Right atrium auricular region (tissue), 2 donors: ENCODE measurements around the gene PKD1L1. TPM values are rescaled to one million over a fixed set of nuclear protein-coding genes. Genes with fewer than 3 reads are reported as not detected.

Source experiments
- DNase-seq: peaks from one replicate; pipeline ENCODE4 v3.0.0-alpha.2; 2019; ENCODE audit warnings: low spot score
- H3K27ac ChIP-seq, 2 donors: fragments of 200-600 bp; sonication (generic); 1 replicate in 1 of 2; 2 replicates in 1 of 2; pipeline ENCODE4 v1.5.1; 2016 to 2019
- H3K27me3 ChIP-seq, 2 donors: fragments of 200-600 bp; sonication (generic); one replicate each; pipeline versions ENCODE4 v1.5.1 to v1.6.0; 2017 to 2019
- H3K36me3 ChIP-seq: fragments of 200-600 bp; sonication (generic); one replicate; pipeline ENCODE4 v1.5.1; 2016
- H3K4me1 ChIP-seq, 2 donors: fragments of 200-600 bp; sonication (generic); one replicate each; pipeline versions ENCODE4 v1.5.1 to v1.6.0; 2017 to 2019
- H3K4me3 ChIP-seq, 2 donors: fragments of 200-600 bp; sonication (generic); 1 replicate in 1 of 2; 2 replicates in 1 of 2; pipeline ENCODE4 v1.5.1; 2017 to 2019; ENCODE audit warnings: mild to moderate bottlenecking in 1 of 2, moderate library complexity in 1 of 2
- H3K9me3 ChIP-seq, 2 donors: fragments of 200-600 bp; sonication (generic); one replicate each; pipeline ENCODE4 v1.5.1; 2019
- total RNA-seq, 2 donors: library from RNA; depleted of rRNA; stranded (reverse); fragments of >200 nt; gene quantifications; one replicate each; pipeline ENCODE4 v1.1.0, GENCODE V29; 2016
- TF ChIP-seq, protein P1 (sequence below), 2 donors: fragments of 200-600 bp; sonication (generic); IDR thresholded peaks; one replicate each; pipeline ENCODE4 v1.5.1; 2019; ENCODE audit warnings: antibody characterized with exemption in 2 of 2

The PKD1L1 gene
- total RNA-seq, 2 donors from 2014 or later, result 0.98 to 1.1 TPM

DNA sequence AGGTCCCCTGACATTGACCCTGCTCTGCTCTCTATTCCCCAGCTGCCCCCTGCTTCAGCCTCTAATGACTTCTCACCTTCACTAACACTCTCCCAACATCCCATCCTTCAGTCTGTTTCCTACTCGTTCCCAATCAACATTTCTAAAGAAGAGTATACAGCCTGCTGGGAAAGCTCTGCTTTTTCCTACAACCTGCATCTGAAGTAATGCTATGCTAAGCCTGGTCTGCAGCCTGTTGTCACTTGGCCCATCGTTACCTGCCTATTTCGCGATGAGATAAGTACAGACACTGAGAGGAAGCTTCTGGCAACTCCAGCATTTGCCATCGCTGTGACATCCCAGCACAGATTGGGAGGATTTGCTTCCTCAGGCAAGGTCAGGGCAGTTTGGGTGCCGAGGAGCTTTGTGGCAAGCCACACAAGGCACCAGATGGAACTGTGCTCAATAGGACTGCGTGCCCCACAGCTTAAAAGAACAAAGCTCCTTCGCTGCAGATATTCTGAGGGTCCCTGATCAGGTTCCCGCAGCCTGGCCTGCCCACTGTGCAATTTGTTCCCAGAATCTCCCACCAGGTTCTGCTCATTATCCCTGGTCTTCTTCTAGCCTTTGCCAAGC, 51.4 kb downstream of the PKD1L1 start:
- Histone ChIP-seq H3K27ac (no peak overlapping the region), H3K27me3 (no peaks in the 10 kb centered on the region), H3K4me1 (no peaks in the 10 kb centered on the region), H3K4me3 (no peak overlapping the region), H3K9me3 (no peaks in the 10 kb centered on the region), H3K36me3 (no peaks in the 10 kb centered on the region)
- no peak for DNase-seq
- TF ChIP-seq, protein P1, sequence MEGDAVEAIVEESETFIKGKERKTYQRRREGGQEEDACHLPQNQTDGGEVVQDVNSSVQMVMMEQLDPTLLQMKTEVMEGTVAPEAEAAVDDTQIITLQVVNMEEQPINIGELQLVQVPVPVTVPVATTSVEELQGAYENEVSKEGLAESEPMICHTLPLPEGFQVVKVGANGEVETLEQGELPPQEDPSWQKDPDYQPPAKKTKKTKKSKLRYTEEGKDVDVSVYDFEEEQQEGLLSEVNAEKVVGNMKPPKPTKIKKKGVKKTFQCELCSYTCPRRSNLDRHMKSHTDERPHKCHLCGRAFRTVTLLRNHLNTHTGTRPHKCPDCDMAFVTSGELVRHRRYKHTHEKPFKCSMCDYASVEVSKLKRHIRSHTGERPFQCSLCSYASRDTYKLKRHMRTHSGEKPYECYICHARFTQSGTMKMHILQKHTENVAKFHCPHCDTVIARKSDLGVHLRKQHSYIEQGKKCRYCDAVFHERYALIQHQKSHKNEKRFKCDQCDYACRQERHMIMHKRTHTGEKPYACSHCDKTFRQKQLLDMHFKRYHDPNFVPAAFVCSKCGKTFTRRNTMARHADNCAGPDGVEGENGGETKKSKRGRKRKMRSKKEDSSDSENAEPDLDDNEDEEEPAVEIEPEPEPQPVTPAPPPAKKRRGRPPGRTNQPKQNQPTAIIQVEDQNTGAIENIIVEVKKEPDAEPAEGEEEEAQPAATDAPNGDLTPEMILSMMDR (IDR thresholded peaks at IDR 0.05), result no peak

DNA sequence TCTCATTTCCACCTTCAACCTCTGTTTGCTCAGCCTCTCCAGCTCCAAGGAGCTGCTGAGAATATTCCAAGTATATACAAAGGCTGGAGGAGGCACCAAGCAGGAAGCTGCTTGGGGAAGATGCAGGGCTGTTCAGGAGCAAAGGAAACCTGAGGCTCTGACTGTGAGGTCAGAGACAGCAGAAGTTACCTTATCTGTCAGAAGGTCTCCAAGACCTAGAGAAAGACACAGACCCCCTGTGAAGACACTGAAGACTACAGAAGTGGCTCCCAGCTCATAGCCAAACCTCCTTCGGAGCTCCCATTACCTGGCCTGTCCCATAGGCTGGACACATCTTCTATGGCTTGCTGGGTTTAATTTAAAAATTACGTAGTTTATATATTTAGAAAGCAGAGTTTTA, 53.2 kb downstream of the PKD1L1 start:
- no peak for DNase-seq

DNA sequence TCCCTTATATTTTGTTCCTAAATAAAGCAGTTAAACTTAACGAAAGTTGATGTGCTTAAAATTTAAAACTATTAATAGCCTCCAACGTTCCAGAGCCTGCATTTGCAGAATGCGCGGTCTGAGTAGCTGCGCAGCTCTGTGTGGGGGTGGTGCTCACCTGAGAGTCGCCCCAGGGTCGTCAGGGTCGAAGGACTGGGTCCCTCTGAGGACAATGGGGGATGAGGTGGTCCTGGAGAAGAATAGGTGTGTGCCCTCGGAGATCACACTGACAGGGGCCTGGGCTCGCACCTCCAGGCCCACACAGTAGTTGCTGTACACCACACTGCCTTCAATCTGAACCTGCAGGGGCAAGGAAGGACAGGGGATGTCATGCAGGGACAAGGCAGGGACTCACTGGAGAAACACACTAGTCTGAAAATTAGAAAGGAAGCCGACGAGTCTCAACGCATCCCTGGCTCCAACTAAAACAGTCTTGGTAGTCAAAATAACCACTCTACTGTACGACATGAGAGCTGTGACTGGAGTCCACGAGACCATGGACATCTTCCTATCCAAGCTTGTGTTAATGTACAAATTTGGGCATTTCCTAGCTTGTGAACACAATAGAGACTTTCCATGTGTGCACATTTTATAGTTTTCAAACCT, 54.4 kb downstream of the PKD1L1 start:
- H3K4me3 ChIP-seq, result no peak overlapping the region
- H3K27me3 ChIP-seq, result no peaks in the 10 kb centered on the region
- no peaks in the 10 kb centered on the region for H3K9me3 ChIP-seq
- H3K27ac ChIP-seq, result no peak overlapping the region
- H3K36me3 ChIP-seq, result no peaks in the 10 kb centered on the region
- DNase-seq, result no peak
- H3K4me1 ChIP-seq, result no peaks in the 10 kb centered on the region
- TF ChIP-seq, protein P1 (IDR thresholded peaks at IDR 0.05), result no peak

More for the DNA sequence above, 53.2 kb downstream of the PKD1L1 start:
- TF ChIP-seq, protein P1 (IDR thresholded peaks at IDR 0.05), result no peak
- Histone ChIP-seq H3K4me1 (no peaks in the 10 kb centered on the region), H3K27ac (no peak overlapping the region), H3K4me3 (no peak overlapping the region), H3K27me3 (no peaks in the 10 kb centered on the region), H3K9me3 (no peaks in the 10 kb centered on the region), H3K36me3 (no peaks in the 10 kb centered on the region)

DNA sequence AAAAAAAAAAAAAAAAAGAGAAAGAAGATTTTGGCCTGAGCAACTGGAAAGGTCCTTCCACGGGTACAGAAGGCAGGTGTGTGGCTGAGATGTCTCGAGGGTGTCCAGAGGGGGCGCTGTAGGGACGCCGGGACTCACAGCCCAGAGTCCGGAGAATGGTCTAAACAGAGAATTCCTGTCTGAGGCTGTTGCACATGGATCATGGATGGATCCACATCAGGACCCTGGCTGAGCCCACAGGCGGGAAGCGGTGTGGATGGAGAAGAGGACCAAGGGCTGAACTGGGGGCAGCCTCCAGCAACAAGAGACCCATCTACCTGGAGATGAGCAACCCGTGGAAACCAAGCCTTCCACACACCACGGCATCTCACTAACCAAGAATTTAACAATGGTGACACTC, 55.0 kb downstream of the PKD1L1 start:
- Histone ChIP-seq H3K27me3 (no peaks in the 10 kb centered on the region), H3K36me3 (no peaks in the 10 kb centered on the region), H3K9me3 (no peaks in the 10 kb centered on the region), H3K4me1 (no peaks in the 10 kb centered on the region), H3K27ac (no peak overlapping the region), H3K4me3 (no peak overlapping the region)
- no peak for DNase-seq
- TF ChIP-seq, protein P1 (IDR thresholded peaks at IDR 0.05), result no peak

GRCh38 chr7:47890606-47891005, 57.7 kb downstream of the PKD1L1 start:
- TF ChIP-seq, protein P1 (IDR thresholded peaks at IDR 0.05), result no peak

More at GRCh38 chr7:47890606-47891005, 57.7 kb downstream of the PKD1L1 start:
- Histone ChIP-seq H3K4me1 (no peaks in the 10 kb centered on the region), H3K36me3 (no peaks in the 10 kb centered on the region), H3K4me3 (no peak overlapping the region), H3K27ac (no peak overlapping the region), H3K27me3 (no peaks in the 10 kb centered on the region), H3K9me3 (no peaks in the 10 kb centered on the region)
- DNase-seq, result no peak
